Activated T-cell treated with anti-CD3 and anti-CD28 coated beads, Interleukin-2, amount 50 U/mL, for 4 hours (primary cell): ENCODE measurements around the gene RAP1GAP. TPM values are rescaled to one million over a fixed set of nuclear protein-coding genes. Genes with fewer than 3 reads are reported as not detected.

ENCODE experiments used
- ATAC-seq, 2 donors: fragments of 200-7000 bp; cut with Tn5 transposase; one replicate each; pipeline ENCODE4 v1.10.0; 2021
- DNase-seq: peaks from one replicate; pipeline ENCODE4 v3.0.0-alpha.2; 2020
- H3K27me3 Mint-ChIP-seq: one replicate; pipeline ENCODE4 v1.8.0; 2021; ENCODE audit warnings: low read depth, mixed read lengths
- H3K36me3 Mint-ChIP-seq: one replicate; pipeline ENCODE4 v1.8.0; 2022; ENCODE audit warnings: mixed read lengths; ENCODE audit not compliant: insufficient read depth
- H3K4me1 Mint-ChIP-seq: one replicate; pipeline ENCODE4 v1.8.0; 2021; ENCODE audit warnings: low read depth, mixed read lengths
- H3K4me3 Mint-ChIP-seq: one replicate; pipeline ENCODE4 v1.8.0; 2021; ENCODE audit warnings: mild to moderate bottlenecking, moderate library complexity, mixed read lengths
- H3K9me3 Mint-ChIP-seq: one replicate; pipeline ENCODE4 v1.8.0; 2021; ENCODE audit warnings: mixed read lengths
- total RNA-seq, 3 donors: library from RNA; stranded (reverse); gene quantifications; one replicate each; pipeline ENCODE4 v1.2.1, GENCODE V29; 2021

The RAP1GAP gene
- total RNA-seq, 3 donors from 2014 or later, result 0.46 to 1.4 (median 1.2) TPM

GRCh38 chr1:21586846-21587601 lies 82.1 kb downstream of the RAP1GAP start:
- H3K27me3 Mint-ChIP-seq, result peaks cover 30% of the 10 kb centered on the region
- H3K4me1 Mint-ChIP-seq, result peaks cover 3% of the 10 kb centered on the region
- DNase-seq (no peak), ATAC-seq (no peak)
- no peak overlapping the region for H3K4me3 Mint-ChIP-seq
- H3K36me3 Mint-ChIP-seq, result no peaks in the 10 kb centered on the region
- no peaks in the 10 kb centered on the region for H3K9me3 Mint-ChIP-seq

GRCh38 chr1:21586222-21586621 lies 82.9 kb downstream of the RAP1GAP start:
- H3K4me3 Mint-ChIP-seq, result no peak overlapping the region

DNA sequence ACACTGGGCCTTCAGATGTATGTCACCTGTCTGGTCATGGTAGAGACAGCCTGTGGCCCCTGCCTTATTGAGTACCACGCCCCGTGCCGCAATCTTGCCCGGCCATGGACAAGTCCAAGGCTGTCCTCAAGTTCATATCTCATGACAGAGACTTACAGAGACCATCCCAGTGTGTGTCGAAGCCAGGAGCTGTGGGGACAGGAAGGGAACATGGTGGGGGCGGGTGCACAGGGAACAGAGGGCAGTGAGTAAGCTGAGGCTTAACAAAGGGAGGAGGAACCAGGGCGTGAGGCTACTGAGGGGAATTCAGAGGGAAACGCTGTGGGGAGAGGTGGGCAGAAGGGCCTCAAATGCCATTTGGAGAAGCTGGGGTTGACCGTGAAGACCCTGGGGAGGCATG lies 84.1 kb downstream of the RAP1GAP start:
- DNase-seq (no peak), ATAC-seq (no peak)
- H3K4me1 Mint-ChIP-seq, result no peaks in the 10 kb centered on the region
- H3K36me3 Mint-ChIP-seq, result no peaks in the 10 kb centered on the region
- no peak overlapping the region for H3K4me3 Mint-ChIP-seq
- peaks cover 24% of the 10 kb centered on the region for H3K27me3 Mint-ChIP-seq
- H3K9me3 Mint-ChIP-seq, result no peaks in the 10 kb centered on the region

More at GRCh38 chr1:21586222-21586621, 82.9 kb downstream of the RAP1GAP start:
- H3K4me1 Mint-ChIP-seq, result peaks cover 3% of the 10 kb centered on the region
- ATAC-seq, result no peak
- H3K27me3 Mint-ChIP-seq, result peaks cover 29% of the 10 kb centered on the region
- H3K9me3 Mint-ChIP-seq, result no peaks in the 10 kb centered on the region
- no peak for DNase-seq
- H3K36me3 Mint-ChIP-seq, result no peaks in the 10 kb centered on the region

DNA sequence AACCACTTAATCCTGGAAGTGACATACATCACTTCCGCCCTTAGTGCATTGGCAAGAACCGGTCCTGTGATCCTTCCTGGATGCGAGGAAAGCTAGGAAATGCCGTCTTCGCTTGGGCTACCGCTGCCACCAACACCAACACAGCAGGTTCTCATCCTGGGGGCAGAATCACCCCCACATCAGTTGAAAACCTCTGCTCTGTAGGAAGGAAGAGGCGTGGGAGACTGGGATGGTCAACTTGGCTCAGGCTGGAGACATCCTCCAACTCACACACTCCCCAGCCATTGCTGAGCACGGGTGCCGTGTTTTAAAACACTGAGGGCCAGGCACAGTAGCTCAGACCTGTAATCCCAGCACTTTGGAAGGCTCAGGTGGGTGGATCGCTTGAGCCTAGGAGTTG lies 85.1 kb downstream of the RAP1GAP start:
- DNase-seq (no peak), ATAC-seq (no peak)
- Mint-ChIP-seq H3K4me1 (no peaks in the 10 kb centered on the region), H3K36me3 (no peaks in the 10 kb centered on the region), H3K4me3 (no peak overlapping the region), H3K9me3 (no peaks in the 10 kb centered on the region), H3K27me3 (peaks cover 21% of the 10 kb centered on the region)

GRCh38 chr1:21579791-21580190 lies 89.4 kb downstream of the RAP1GAP start:
- peaks cover 13% of the 10 kb centered on the region for H3K27me3 Mint-ChIP-seq
- H3K4me3 Mint-ChIP-seq, result no peak overlapping the region
- H3K4me1 Mint-ChIP-seq, result no peaks in the 10 kb centered on the region
- H3K36me3 Mint-ChIP-seq, result no peaks in the 10 kb centered on the region
- DNase-seq (no peak), ATAC-seq (no peak)
- no peaks in the 10 kb centered on the region for H3K9me3 Mint-ChIP-seq

DNA sequence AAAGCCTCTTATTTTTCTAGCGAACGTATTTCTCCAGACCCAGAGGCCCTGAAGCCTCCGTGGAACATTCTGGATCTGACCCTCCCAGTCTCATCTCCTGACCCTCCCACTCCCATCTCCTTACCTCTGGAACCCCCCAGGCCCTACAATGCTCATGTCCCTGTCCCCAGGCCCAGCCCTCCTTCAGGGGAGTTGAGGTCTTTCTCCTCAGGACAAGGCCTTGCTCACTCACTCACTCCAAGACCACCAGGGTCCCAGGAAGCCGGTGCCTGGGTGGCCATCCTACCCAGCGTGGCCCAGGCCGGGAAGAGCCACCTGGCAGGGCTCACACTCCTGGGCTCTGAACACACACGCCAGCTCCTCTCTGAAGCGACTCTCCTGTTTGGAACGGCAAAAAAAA lies 91.2 kb downstream of the RAP1GAP start:
- DNase-seq (no peak), ATAC-seq (no peak)
- H3K4me1 Mint-ChIP-seq, result no peaks in the 10 kb centered on the region
- H3K36me3 Mint-ChIP-seq, result no peaks in the 10 kb centered on the region
- peaks cover 19% of the 10 kb centered on the region for H3K27me3 Mint-ChIP-seq
- no peaks in the 10 kb centered on the region for H3K9me3 Mint-ChIP-seq
- H3K4me3 Mint-ChIP-seq, result no peak overlapping the region

GRCh38 chr1:21577324-21577723 lies 91.8 kb downstream of the RAP1GAP start:
- no peaks in the 10 kb centered on the region for H3K36me3 Mint-ChIP-seq
- peaks cover 18% of the 10 kb centered on the region for H3K27me3 Mint-ChIP-seq
- H3K4me1 Mint-ChIP-seq, result no peaks in the 10 kb centered on the region
- no peak overlapping the region for H3K4me3 Mint-ChIP-seq
- ATAC-seq (no peak), DNase-seq (no peak)
- H3K9me3 Mint-ChIP-seq, result no peaks in the 10 kb centered on the region

GRCh38 chr1:21576798-21577187 lies 92.4 kb downstream of the RAP1GAP start:
- Mint-ChIP-seq H3K4me1 (no peaks in the 10 kb centered on the region), H3K36me3 (no peaks in the 10 kb centered on the region), H3K4me3 (no peak overlapping the region), H3K27me3 (peaks cover 16% of the 10 kb centered on the region), H3K9me3 (no peaks in the 10 kb centered on the region)
- DNase-seq (no peak), ATAC-seq (no peak)

DNA sequence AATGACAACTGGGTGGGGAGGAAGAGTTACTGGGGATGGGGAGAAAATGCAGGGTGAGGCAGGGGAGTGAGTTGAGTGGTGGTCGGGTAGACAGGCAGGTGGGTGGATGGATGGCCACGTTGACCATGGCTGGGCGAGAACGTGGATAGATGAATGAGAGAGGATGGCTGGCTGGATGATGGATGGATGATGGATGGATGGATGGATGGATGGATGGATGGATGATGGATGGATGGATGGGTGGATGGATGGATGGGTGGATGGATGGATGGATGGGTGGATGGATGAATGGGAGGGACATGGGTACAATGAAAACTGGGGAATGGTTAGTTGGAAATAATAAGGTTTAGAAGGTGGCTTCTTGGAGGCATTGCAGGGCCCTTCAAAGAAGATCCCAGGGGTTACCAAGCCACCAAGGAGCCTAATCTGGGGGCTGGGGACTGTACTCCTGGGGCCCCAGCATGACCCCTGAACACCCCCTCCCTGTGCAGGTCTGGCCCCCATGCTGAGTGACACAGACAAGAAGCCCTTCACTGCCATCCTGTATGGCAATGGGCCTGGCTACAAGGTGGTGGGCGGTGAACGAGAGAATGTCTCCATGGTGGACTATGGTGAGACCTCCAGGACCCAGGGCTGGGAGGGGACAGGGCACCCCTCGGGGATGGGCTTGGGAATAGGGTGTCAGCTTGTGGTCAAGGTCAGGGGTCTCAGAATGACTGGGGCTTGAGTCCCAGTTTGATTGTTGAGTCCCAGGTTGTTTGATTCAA lies 92.9 kb downstream of the RAP1GAP start:
- no peaks in the 10 kb centered on the region for H3K36me3 Mint-ChIP-seq
- H3K27me3 Mint-ChIP-seq, result peaks cover 16% of the 10 kb centered on the region

GRCh38 chr1:21575351-21575942 lies 93.7 kb downstream of the RAP1GAP start:
- H3K4me3 Mint-ChIP-seq, result no peak overlapping the region

More for the DNA sequence above, 92.9 kb downstream of the RAP1GAP start:
- Mint-ChIP-seq H3K4me3 (no peak overlapping the region), H3K9me3 (no peaks in the 10 kb centered on the region), H3K4me1 (no peaks in the 10 kb centered on the region)
- no peak for ATAC-seq
- no peak for DNase-seq

DNA sequence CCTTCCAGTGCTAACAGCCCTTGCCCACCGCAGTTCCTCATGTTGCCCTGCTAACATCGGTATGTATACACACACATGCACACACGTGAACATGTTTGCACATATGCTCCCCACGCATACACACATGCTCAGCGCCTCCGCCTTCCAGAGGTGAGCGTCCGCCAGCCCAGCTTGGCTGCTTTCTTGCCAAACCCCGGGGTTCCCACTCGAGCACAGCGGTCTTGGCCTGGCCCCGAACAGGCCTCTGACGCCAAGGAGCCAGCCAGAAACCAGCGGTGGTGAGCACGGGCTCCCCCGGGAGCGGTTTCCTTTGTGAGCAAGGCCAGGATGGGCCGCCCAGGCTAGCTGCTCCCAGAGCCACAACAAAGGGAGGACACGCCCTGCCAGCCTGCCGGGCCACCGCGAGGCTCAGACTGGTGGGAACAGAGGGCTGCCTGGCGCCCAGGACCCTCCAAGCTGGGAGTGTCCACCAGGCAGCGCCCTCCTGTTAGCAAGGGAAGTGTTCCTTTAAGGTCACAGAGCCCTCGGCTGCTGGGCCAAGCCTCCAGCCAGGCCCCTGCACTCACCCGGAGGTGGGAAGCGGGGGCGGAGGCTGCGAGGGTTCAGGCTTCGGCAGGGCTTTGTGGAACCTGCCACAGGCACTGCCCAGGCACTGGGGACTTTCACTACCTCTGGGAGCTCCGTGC lies 94.5 kb downstream of the RAP1GAP start:
- ATAC-seq, result no peak
- H3K4me1 Mint-ChIP-seq, result no peaks in the 10 kb centered on the region
- no peak for DNase-seq
- H3K27me3 Mint-ChIP-seq, result peaks cover 16% of the 10 kb centered on the region
- H3K36me3 Mint-ChIP-seq, result no peaks in the 10 kb centered on the region
- H3K9me3 Mint-ChIP-seq, result no peaks in the 10 kb centered on the region
- H3K4me3 Mint-ChIP-seq, result no peak overlapping the region

More at GRCh38 chr1:21575351-21575942, 93.7 kb downstream of the RAP1GAP start:
- ATAC-seq (no peak), DNase-seq (no peak)
- no peaks in the 10 kb centered on the region for H3K36me3 Mint-ChIP-seq
- H3K4me1 Mint-ChIP-seq, result no peaks in the 10 kb centered on the region
- peaks cover 16% of the 10 kb centered on the region for H3K27me3 Mint-ChIP-seq
- H3K9me3 Mint-ChIP-seq, result no peaks in the 10 kb centered on the region

DNA sequence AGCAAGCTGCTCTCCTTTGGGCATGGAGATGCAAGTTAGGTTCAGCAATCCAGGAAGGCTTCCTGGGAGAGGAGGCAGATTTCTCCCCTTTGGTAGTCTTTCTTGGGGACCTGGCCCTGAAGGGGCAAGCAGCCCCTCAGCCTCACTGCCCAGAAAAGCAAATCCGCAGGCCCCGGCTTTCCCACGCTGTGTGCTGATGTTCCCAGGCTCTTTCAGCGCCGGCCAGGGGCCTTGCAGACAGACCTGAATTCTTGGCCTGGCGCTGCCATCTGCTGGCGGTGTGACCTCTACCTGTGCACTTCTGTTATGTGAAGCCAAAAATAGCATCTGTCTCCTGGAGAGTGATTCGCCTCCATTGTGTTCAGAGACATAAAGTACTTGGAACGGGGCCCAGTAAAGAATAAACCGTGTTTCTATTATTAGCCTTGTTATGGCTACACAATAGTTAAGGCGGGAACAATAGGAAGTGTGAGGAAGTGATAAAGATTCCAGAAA lies 95.1 kb downstream of the RAP1GAP start:
- ATAC-seq, result no peak

GRCh38 chr1:21573475-21573874 lies 95.7 kb downstream of the RAP1GAP start:
- DNase-seq (no peak), ATAC-seq (no peak)
- Mint-ChIP-seq H3K4me3 (no peak overlapping the region), H3K36me3 (no peaks in the 10 kb centered on the region), H3K4me1 (peaks cover under 1% of the 10 kb centered on the region), H3K9me3 (no peaks in the 10 kb centered on the region), H3K27me3 (peaks cover 16% of the 10 kb centered on the region)

More for the DNA sequence above, 95.1 kb downstream of the RAP1GAP start:
- DNase-seq, result no peak
- H3K4me1 Mint-ChIP-seq, result no peaks in the 10 kb centered on the region
- H3K4me3 Mint-ChIP-seq, result no peak overlapping the region
- H3K27me3 Mint-ChIP-seq, result peaks cover 16% of the 10 kb centered on the region
- no peaks in the 10 kb centered on the region for H3K36me3 Mint-ChIP-seq
- H3K9me3 Mint-ChIP-seq, result no peaks in the 10 kb centered on the region

- Mint-ChIP-seq H3K27me3 (peaks cover 16% of the 10 kb centered on the region), H3K4me3 (no peak overlapping the region), H3K4me1 (peaks cover 1% of the 10 kb centered on the region), H3K36me3 (no peaks in the 10 kb centered on the region), H3K9me3 (no peaks in the 10 kb centered on the region)
- no peak for ATAC-seq
- no peak for DNase-seq
These were observed 96.4 kb downstream of the RAP1GAP start for GRCh38 chr1:21572735-21573277.
